ENCODE measurements around the gene TMIGD2. TPM values are rescaled to one million over a fixed set of nuclear protein-coding genes. Genes with fewer than 3 reads are reported as not detected.
A peak's percentile ranks its signal among the peaks of the same experiment; 100 is the strongest.

TMIGD2 gene
- total RNA-seq, 4 donors from 2014 or later: 0.22 to 0.76 (median 0.38) TPM; not detected in 1

- intact Hi-C loops (cut with DNase I): loop anchor here (5.0 kb wide), 1 partner anchor 85 kb away; no protein-coding TSS in a partner anchor
- Histone ChIP-seq H3K4me3 (no peak overlapping the region), H3K27ac (no peak overlapping the region), H3K27me3 (no peaks in the 10 kb centered on the region), H3K9me3 (no peaks in the 10 kb centered on the region), H3K36me3 (peaks cover 17 to 98% (median 42%) of the 10 kb centered on the region in 3 donors), H3K4me1 (no peaks in the 10 kb centered on the region)
- TF ChIP-seq CTCF (IDR thresholded peaks at IDR 0.05) (peak; percentile 67 to 79 (median 72)), POLR2A (IDR thresholded peaks at IDR 0.05) (no peak)
- WGBS, 2 donors: 38 to 55% methylated on average over 10 to 18 of the region's 21 CpGs
- DNase-seq: no peak
These were observed 34.9 kb downstream of the TMIGD2 start for GRCh38 chr19:4267101-4267900.

GRCh38 chr19:4266253-4267000 lies 35.8 kb downstream of the TMIGD2 start:
- no peak for DNase-seq
- H3K4me3 ChIP-seq: no peak overlapping the region
- no peaks in the 10 kb centered on the region for H3K9me3 ChIP-seq
- H3K36me3 ChIP-seq: peaks cover 23 to 98% (median 48%) of the 10 kb centered on the region in 3 donors
- H3K27ac ChIP-seq: no peak overlapping the region
- intact Hi-C loops (cut with DNase I): loop anchor here (5.0 kb wide), 1 partner anchor 86 kb away; no protein-coding TSS in a partner anchor
- H3K27me3 ChIP-seq: no peaks in the 10 kb centered on the region
- 81 to 85% methylated on average over 16 to 18 of the region's 18 CpGs for WGBS, 2 donors
- H3K4me1 ChIP-seq: no peaks in the 10 kb centered on the region
- TF ChIP-seq POLR2A (IDR thresholded peaks at IDR 0.05): no peak
- no peak for TF ChIP-seq CTCF (IDR thresholded peaks at IDR 0.05)

GRCh38 chr19:4264812-4265211 lies 37.4 kb downstream of the TMIGD2 start:
- Histone ChIP-seq H3K36me3 (peaks cover 26 to 98% (median 51%) of the 10 kb centered on the region in 3 donors), H3K27ac (no peak overlapping the region), H3K4me1 (no peaks in the 10 kb centered on the region), H3K4me3 (no peak overlapping the region), H3K9me3 (no peaks in the 10 kb centered on the region), H3K27me3 (no peaks in the 10 kb centered on the region)
- no peak for TF ChIP-seq CTCF (IDR thresholded peaks at IDR 0.05)
- no peak for TF ChIP-seq POLR2A (IDR thresholded peaks at IDR 0.05)
- DNase-seq: no peak
- intact Hi-C loops (cut with DNase I): loop anchor here (5.0 kb wide), 1 partner anchor 87 kb away; no protein-coding TSS in a partner anchor
- WGBS, 2 donors: 40 to 53% methylated on average over 4 of the region's 4 CpGs

GRCh38 chr19:4260613-4261191 lies 41.5 kb downstream of the TMIGD2 start:
- Histone ChIP-seq H3K4me1 (no peaks in the 10 kb centered on the region), H3K27me3 (no peaks in the 10 kb centered on the region), H3K36me3 (peaks cover 49 to 98% (median 51%) of the 10 kb centered on the region in 3 donors), H3K4me3 (no peak overlapping the region), H3K27ac (no peak overlapping the region), H3K9me3 (peaks cover 0 to 7% (median 4%) of the 10 kb centered on the region in 3 donors)
- WGBS, 2 donors: 92 to 94% methylated on average over 9 to 10 of the region's 11 CpGs
- DNase-seq: no peak
- intact Hi-C loops (cut with DNase I): no loop called here
- no peak for TF ChIP-seq CTCF (IDR thresholded peaks at IDR 0.05)
- no peak for TF ChIP-seq POLR2A (IDR thresholded peaks at IDR 0.05)
